Activated CD8-positive, alpha-beta memory T cell treated with anti-CD3 and anti-CD28 coated beads for 36 hours (primary cell): ENCODE data around the gene NCOR1. TPM values are rescaled to one million over a fixed set of nuclear protein-coding genes. Genes with fewer than 3 reads are reported as not detected.
"Not testable (repeated sequence)": the region's sequence is repeated elsewhere in the genome, so short reads cannot be mapped to it uniquely, and the experiment has no call there.

Experiments used
- CTCF ChIA-PET: fragments of 350-600 bp; sonication (Branson Sonifier 250); formaldehyde crosslinking; loops from one replicate; lab custom pipeline; 2021; ENCODE audit warnings: antibody characterized with exemption; lab: Charles Lee
- POLR2A ChIA-PET: fragments of 350-600 bp; sonication (Branson Sonifier 250); formaldehyde crosslinking; loops from one replicate; lab custom pipeline; 2021; ENCODE audit warnings: antibody characterized with exemption; lab: Charles Lee
- total RNA-seq, 2 experiments: library from RNA; stranded (reverse); gene quantifications; one replicate each; pipeline ENCODE4 v1.2.3, GENCODE V29; 2021

NCOR1 gene
- total RNA-seq, 2 experiments from 2014 or later, result 137 to 147 TPM

DNA sequence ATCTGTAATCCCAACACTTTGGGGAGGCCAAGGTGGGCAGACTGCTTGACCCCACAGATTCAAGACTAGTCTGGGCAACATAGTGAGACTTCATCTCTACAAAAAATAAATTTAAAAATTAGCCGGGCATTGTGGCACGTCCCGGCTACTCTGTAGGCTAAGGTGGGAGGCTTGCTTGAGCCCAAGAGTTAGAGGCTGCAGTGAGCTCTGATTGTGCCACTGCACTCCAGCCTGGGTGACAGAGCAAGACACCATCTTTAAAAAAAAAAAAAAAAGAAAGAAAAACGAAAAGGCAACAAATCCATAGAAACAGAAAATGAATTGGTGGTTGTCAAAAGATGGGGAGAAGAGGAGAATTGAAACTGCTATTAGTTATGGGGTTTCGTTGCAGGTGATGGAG is 27.7 kb downstream of the NCOR1 start:
- ChIA-PET POLR2A (interaction anchor here (0.7 kb wide), 1 partner anchor 256 kb away, joined by 3 read pairs; no protein-coding TSS in a partner anchor), CTCF (interaction anchor here (0.7 kb wide), 1 partner anchor 43 kb away, joined by 3 read pairs; no protein-coding TSS in a partner anchor)

DNA sequence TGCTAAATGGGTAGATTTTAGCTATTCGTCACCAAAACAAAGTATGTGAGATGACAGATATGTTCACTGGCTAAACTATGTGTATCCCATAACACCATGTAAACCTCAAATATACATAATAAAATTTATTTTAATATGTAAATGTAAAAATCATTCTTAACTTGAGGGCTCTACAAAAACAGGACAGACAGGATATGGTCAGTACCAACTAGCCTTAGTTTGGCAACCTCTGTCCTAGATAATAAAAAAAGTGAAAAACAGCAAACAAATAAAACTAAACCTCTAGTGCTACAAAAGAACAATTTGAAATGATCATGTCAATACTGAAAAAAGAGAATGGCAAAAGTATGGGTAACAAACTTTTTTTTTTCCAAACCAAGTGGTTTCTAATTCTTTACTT is 33.8 kb downstream of the NCOR1 start:
- ChIA-PET POLR2A (no interaction called here), CTCF (interaction anchor here (0.6 kb wide), 1 partner anchor 225 kb away, joined by 4 read pairs; no protein-coding TSS in a partner anchor)

DNA sequence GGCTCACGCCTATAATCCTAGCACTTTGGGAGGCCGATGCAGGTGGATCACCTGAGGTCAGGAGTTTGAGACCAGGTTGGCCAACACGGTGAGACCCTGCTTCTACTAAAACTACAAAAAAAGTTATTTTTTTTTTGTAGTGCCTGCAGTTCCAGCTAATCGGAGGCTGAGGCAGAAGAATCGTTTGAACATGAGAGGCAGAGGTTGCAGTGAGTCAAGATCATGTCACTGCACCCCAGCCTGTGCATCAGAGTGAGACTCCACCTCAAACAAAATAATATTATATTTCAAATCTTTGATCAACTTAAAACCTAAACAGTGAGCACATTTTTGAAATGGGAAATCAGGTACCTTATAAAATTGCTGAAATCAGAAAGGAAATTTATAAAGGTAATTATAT is 36.5 kb downstream of the NCOR1 start:
- ChIA-PET CTCF (no interaction called here), POLR2A (no interaction called here)

DNA sequence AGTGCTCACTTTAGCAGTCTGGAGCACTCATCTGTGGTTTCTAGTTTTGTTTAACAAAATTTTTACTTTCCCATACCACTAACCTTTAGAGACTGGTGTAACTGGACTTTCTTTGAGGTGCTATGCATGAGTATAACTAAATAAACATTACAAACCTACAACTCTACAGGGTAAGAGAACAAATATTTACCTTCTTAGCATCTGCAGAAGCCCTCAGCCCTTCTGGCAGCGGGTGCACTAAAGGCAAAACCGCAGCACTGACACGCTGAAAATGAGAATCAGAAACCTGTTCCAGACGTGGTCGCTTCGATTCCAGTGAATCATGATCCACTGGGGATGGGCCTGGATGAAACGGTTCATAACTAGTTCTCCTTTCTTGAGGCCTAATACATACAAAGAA is 43.7 kb downstream of the NCOR1 start:
- ChIA-PET POLR2A (no interaction called here), CTCF (no interaction called here)

DNA sequence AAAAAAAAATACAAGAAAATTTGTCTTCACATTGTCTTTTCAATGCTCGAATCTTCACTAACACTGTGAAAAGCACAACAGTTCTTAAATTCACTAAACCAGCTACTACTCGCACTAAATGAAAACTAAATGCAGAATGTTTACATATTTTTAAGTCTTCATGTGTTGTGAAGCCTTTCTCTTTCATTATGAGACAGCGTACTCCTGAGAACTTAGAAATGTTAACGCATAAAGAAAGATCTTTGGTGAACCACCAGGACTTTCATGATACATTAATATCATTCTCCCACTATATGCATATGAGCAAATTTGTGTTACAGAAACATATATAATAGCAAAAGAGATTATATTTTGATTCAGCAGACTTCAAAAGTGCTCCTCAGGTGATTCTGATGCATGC is 48.6 kb downstream of the NCOR1 start:
- CTCF ChIA-PET, POLR2A ChIA-PET: not testable (repeated sequence)

DNA sequence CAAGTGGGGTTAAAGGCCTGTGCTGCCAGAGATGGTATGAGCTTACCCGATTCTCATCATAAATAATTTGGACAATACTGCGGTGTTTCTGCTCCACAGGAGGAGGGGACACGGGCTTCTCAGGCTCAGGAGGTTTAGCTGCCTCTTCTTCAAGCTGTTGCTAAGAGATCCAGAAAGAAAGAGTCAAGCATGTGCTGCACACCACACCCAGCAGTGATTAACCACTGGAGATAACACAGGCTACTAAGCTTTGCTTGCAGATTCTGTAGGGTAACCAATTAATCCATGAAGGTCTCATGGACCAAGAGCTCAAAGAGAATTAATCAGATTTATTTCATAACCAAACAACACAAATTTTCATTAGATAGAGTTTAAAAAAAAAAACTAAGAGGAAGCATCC is 56.6 kb downstream of the NCOR1 start:
- CTCF ChIA-PET, result interaction anchor here (0.6 kb wide), 1 partner anchor 89 kb away, joined by 4 read pairs; no protein-coding TSS in a partner anchor

DNA sequence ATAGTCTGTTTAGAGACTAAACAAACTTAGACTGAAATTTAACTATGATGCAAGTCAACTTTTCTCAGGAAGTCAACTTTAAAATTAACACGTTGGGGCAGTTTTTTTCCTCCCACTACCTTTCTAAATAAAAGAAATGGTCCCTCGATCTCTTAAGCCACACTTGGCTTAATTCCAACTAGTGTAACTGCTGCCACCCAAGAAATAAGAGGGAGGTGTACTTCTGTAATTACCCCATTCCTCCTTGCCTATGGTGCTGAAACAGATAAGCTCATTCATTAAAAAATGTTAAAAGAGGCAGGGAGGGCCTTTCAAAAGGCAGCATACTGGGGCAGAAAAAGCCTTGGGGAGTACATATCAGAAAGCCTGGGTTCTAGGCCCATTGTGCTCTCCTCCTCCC is 59.8 kb downstream of the NCOR1 start:
- CTCF ChIA-PET, result no interaction called here
- POLR2A ChIA-PET, result no interaction called here

More for the DNA sequence above, 56.6 kb downstream of the NCOR1 start:
- POLR2A ChIA-PET, result interaction anchor here (0.6 kb wide), 1 partner anchor 876 kb away, joined by 3 read pairs; no protein-coding TSS in a partner anchor

DNA sequence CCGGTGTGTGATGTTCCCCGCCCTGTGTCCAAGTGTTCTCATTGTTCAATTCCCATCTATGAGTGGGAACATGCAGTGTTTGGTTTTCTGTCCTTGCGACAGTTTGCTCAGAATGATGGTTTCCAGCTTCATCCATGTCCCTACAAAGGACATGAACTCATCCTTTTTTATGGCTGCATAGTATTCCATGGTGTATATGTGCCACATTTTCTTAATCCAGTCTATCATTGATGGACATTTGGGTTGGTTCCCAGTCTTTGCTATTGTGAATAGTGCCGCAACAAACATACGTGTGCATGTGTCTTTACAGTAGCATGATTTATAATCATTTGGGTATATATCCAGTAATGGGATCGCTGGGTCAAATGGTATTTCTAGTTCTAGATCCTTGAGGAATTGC is 63.0 kb downstream of the NCOR1 start:
- POLR2A ChIA-PET, CTCF ChIA-PET: not testable (repeated sequence)

DNA sequence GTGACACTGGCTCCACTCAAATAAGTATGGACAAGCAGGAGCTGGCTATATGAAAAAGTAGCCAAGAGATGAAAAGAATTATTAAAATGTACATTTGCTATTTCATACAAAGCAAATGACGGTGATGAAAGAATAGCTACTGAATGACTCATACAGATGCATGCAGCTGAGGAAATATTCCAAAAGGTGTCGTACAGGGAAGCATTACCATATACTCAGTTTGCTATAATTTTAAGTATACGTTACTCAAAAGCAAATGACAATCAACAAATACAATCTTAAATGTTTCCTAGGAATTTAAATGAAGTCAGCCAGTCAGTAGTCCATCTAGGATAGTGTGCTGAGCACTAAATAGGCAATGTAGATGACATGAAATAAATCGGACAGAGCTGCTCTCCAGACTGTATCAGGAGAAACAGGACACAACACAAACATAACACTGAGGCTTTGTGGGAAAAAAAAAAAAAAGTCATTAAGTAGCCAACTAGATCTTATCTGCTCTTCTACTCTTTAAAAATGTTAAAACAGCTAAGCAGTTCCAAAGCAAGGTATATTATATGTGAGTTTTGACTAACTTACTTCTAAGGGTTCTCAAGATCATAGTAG is 65.0 kb downstream of the NCOR1 start:
- POLR2A ChIA-PET, result interaction anchor here (0.6 kb wide), 1 partner anchor 116 kb away, joined by 10 read pairs; no protein-coding TSS in a partner anchor
- CTCF ChIA-PET, result no interaction called here

DNA sequence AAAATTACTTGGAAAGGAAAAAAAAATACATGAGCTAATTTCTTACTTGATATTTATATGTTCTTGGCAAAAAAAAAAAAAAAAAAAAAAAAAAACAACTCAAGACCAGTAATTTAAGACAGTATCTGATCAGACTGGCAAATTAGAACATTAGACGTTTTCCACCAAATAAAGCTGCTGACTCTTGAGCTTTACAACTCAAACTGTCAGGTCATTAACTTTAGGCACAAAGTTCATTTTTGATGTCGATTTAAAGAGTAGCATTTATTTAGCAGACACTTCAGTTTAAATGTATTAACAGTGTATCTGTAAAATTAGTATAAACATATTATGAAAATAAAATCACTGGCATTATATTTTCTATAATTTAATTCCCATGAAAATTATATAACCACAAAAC is 66.7 kb downstream of the NCOR1 start:
- ChIA-PET POLR2A (interaction anchor here (0.6 kb wide), 1 partner anchor 189 kb away, joined by 3 read pairs; no protein-coding TSS in a partner anchor), CTCF (no interaction called here)

DNA sequence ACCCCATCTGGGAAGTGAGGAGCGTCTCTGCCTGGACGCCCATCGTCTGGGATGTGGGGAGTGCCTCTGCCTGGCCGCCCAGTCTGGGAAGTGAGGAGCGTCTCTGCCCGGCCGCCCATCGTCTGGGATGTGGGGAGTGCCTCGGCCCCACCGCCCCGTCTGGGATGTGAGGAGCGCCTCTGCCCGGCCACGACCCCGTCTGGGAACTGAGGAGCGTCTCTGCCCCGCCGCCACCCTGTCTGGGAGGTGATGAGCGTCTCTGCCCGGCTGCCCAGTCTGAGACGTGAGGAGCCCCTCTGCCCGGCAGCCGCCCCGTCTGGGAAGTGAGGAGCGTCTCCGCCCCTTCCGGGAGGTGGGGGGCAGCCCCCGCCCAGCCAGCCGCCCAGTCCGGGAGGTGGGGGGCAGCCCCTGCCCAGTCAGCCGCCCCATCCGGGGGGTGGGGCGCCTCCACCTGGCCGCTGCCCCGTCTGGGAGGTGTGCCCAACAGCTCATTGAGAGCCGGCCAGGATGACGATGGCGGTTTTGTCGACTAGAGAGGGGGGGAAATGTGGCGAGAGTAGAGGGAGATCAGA is 69.9 kb downstream of the NCOR1 start:
- CTCF ChIA-PET, result not testable (repeated sequence)
- POLR2A ChIA-PET, result interaction anchor here (0.6 kb wide), 1 partner anchor 84 kb away, joined by 3 read pairs; no protein-coding TSS in a partner anchor

DNA sequence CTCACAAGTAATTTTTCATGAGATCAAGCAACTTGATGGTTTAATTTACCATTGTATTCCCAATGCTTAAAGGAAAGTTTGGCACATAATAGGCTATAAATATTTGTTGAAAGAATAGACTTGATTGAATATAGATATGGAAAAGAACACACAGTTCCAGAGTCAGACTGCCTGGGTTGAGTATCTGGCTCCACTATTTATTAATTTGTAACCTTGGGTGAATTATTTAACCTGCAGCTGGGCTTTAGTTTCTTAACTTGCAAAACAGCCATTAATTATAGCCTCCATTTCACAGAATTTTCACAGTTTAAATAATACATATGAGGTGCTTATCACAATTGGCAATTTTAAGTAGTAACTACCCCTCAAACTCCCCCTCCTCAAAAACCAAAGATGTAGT is 73.6 kb downstream of the NCOR1 start:
- ChIA-PET POLR2A (no interaction called here), CTCF (no interaction called here)

DNA sequence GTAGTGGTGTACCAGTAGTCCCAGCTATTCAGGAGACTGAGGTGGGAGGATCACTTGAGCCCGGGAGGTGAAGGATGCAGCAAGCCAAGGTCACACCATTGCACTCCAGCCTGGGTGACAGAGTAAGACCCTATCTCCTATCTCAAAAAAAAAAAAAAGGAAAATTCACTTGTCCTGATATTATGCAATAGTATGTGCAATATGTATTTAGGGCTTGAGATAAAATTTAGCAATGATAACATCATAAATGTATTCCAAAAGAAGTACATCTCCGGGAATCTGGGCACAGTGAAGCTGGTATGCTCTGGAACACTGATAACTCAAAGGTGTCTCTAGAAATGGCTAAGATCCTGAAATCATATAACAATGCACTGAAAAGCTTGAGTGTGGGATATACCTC is 74.5 kb downstream of the NCOR1 start:
- CTCF ChIA-PET, result no interaction called here
- POLR2A ChIA-PET, result no interaction called here

DNA sequence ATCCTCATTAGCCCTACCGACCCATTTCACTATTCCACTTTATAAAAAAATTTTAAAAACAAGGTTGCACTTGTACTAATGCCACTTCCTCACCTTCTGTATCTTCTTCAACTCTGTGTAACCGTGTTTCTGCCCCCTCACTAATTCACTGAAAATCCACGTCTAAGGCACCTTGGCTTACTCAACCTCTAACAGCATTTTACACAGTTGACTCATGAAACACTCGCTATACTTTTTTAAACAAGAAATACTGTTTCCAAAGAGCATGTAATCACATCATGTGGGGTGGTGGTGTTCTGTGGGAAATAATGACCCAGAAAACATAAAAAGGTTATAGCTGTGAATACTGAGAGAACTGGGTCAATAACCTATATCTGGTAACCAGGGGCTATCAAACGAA is 79.9 kb downstream of the NCOR1 start:
- CTCF ChIA-PET, result no interaction called here

DNA sequence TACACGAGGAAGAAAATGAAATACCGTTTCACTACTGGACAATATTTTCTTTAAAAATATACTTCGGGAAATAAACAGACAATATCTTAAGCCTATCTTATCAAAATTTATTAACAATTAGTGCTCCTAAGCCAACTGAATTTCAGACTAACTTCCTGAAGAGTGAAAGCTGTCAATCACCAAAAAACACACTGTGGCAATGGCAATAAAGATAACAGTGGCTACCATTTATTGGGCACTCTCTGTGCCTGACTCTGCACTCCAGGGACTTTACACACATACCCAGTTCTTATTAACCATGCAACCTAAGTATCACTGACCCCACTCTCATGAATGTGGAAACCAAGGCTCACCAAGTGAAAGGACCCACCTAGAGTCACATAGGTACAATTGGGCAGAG is 83.7 kb downstream of the NCOR1 start:
- POLR2A ChIA-PET, result no interaction called here
- CTCF ChIA-PET, result no interaction called here

More for the DNA sequence above, 79.9 kb downstream of the NCOR1 start:
- POLR2A ChIA-PET, result no interaction called here

DNA sequence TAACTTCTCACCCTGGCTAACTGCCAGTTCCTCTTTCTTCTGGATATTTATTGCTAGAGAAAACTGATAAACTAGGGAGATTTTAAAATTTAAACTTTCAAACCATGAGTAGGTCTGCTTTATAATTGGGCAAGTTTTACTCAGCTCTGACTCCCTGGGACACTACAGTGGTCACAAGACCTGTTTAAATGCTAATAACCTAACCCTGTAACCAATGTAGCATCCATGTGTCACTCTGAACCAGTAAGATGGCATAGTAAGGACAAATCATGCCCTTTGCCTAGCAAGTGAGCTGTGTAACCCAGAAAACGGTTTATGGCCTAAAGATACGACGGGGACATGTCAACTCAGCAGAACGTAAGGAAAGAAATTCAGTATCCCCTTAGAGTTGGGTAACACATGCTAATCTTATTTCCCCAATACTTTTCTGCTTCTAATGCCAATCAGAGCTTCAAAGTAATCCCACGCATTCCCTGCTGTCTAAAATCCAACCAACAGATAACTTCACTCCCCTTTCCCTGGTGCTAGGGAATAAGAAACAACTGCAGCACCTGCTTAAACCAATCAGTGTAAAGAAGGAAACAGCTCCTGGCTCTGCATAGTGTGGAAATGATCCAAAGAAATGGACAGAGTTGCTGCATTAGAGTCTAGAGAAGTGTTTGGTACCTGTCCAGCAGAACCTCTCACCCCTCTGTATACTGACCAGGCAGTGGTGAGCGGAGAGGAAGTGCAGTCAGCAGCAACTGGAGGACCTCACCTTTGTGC is 85.7 kb downstream of the NCOR1 start:
- ChIA-PET POLR2A (no interaction called here), CTCF (no interaction called here)

DNA sequence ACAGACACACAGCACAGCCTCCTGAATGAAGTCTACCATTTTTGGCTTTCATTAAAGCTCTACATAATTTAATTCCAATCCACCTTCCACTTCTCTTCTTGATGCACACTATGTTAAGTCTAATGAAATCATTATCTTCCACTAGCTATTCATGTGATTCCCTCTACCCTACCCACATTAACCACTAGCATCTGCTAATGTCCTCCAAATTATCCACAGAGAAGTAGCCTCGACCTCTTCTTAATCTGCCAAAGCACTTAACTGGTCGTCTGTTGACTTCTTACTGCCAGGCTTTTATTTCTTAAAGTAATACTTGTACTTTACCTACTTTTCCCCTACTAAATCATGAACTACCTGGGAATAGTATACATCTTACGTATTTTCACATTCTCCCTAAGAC is 91.8 kb downstream of the NCOR1 start:
- ChIA-PET POLR2A (no interaction called here), CTCF (no interaction called here)

DNA sequence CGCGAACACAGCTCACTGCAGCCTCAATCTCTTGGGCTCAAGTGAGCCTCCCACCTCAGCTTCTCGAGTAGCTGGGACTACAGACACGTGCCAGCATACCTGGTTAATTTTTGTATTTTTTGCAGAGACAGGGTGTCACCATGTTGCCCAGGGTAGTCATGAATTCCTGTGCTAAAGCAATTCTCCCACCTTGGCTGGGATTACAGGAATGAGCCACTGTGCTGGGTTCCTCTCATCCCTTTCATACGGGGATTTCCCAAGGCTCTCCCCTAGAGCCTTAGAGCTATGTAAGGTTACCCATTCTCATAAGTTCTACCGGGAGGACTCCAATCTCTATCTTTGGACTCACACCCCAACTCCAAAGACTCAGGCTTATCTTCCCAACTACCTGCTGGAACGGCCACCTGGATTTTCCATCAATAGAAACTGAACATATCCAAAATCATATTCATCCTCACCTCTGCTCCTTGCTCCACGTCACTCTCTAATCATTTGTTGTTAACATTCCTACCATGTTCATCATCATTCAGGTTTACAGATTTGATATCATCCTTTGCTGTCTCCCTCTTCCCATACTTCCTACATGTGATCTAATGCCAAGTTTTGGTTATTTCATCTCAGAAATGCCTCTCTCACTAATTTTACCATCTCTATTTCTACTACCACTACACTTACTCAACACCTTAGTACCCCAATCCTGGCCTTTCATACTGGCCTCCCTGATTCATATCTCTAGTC is 92.5 kb downstream of the NCOR1 start:
- POLR2A ChIA-PET, result no interaction called here
- CTCF ChIA-PET, result no interaction called here

DNA sequence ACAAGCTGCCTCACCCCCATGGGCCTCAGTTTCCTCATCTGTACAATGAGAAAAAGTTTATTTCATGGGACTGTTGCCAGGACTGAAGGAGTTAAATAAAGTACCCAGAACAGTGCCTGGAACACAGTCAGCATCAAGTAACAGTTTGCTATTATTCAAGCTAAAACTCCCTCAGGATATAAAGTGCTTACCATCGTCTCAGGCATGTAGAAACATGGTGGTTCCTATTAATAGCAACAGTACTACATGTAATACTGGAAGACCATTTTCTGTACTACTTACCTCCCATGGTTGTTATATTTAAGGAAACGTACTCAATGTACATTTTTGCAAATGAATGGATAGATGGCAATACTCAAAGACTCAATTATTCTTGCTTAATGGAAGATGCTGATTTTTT is 93.4 kb downstream of the NCOR1 start:
- POLR2A ChIA-PET, result no interaction called here
- CTCF ChIA-PET, result no interaction called here

DNA sequence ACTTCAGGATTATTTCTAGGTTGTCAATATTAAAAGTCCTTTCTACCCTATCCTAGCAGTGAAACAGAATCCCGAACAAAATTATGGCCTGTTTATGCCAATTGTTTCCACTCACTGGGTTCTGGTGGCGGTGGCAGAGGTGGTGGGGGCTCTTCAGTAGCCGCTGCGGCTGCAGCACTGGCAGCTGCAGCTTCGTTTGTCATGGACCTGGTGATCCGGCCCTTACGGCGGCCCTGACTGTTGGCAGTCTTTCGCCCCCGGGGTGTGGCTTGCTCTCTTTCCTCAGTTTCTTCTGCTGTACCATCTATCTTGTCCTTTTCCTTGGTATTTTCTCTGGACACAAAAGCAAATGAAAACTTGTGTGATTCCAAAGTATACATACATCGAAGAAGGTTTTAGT is 94.4 kb downstream of the NCOR1 start:
- CTCF ChIA-PET, result interaction anchor here (0.6 kb wide), 1 partner anchor 421 kb away, joined by 3 read pairs; no protein-coding TSS in a partner anchor

More for the DNA sequence above, 94.4 kb downstream of the NCOR1 start:
- POLR2A ChIA-PET, result no interaction called here
